GM12875 (cell line): Measurements from ENCODE around the gene CAB39L.

Experiments used
- H3K4me3 ChIP-seq: one replicate; pipeline ENCODE4 v1.5.1; 2011; ENCODE audit warnings: low read depth, low read length, control low read depth
- TF ChIP-seq, protein P1 (sequence below): IDR thresholded peaks from 2 replicates; pipeline ENCODE4 v1.5.1; 2011; ENCODE audit warnings: low read depth, mild to moderate bottlenecking, control low read depth, inconsistent platforms, low read length, moderate library complexity, borderline replicate concordance; ENCODE audit not compliant: insufficient read depth

Gene CAB39L

DNA sequence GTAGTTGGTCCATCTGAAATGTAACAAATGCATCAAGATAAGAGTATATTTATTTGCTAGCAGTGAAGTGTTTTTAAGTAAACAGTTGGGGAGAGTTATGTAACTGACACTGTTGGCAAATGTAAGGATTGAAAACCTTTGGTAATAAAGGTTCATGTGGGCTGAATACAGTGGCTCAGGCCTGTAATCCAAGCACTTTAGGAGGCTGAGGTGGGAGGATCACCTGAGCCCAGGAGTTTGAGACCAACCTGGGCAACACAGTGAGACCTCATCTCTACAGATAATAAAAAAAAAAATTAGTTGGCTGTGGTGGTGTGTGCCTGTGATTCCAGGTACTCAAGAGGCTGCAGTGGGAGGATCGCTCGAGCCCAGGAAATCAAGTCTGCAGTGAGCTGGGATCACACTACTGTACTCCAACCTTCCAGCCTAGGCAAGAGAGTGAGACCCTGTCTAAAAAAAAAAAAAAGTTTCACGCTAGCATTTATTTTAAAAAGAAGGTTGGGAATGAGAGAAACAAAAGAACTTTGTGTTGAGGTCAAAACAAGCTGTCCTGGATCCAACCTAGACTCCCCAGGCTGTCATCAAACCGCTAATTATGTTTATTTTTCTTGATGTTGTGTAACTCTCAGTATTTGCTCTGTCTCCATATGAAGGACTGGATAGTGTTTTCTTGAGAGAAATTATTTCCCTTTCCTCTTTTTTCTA lies 20.9 kb upstream of the CAB39L start:
- H3K4me3 ChIP-seq = no peak overlapping the region
- TF ChIP-seq, protein P1, sequence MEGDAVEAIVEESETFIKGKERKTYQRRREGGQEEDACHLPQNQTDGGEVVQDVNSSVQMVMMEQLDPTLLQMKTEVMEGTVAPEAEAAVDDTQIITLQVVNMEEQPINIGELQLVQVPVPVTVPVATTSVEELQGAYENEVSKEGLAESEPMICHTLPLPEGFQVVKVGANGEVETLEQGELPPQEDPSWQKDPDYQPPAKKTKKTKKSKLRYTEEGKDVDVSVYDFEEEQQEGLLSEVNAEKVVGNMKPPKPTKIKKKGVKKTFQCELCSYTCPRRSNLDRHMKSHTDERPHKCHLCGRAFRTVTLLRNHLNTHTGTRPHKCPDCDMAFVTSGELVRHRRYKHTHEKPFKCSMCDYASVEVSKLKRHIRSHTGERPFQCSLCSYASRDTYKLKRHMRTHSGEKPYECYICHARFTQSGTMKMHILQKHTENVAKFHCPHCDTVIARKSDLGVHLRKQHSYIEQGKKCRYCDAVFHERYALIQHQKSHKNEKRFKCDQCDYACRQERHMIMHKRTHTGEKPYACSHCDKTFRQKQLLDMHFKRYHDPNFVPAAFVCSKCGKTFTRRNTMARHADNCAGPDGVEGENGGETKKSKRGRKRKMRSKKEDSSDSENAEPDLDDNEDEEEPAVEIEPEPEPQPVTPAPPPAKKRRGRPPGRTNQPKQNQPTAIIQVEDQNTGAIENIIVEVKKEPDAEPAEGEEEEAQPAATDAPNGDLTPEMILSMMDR = no peak

- TF ChIP-seq, protein P1 = no peak
- no peak overlapping the region for H3K4me3 ChIP-seq
Measured at GRCh38 chr13:49464085-49464484, 20.2 kb upstream of the CAB39L start.

DNA sequence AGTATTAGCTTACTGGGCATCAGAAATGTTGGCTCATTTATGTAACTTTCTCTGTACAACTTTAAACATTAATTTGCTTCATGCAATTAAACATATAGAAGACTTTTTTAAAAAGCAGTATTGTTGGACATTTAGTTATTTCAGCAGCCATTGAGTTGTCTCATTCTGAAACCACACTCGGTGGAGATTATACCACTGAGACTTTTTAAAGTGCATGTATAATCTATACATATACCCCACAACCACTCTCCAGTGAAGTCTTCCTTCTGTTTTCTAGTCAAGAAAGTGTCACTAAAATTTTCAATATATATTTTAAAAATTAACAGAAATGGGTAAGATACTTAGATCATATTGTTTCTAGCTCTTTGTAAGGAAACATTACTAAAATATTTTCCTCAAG lies 15.7 kb upstream of the CAB39L start:
- H3K4me3 ChIP-seq = no peak overlapping the region
- TF ChIP-seq, protein P1 = no peak

GRCh38 chr13:49457221-49457620 lies 13.4 kb upstream of the CAB39L start:
- H3K4me3 ChIP-seq = no peak overlapping the region
- TF ChIP-seq, protein P1 = no peak

DNA sequence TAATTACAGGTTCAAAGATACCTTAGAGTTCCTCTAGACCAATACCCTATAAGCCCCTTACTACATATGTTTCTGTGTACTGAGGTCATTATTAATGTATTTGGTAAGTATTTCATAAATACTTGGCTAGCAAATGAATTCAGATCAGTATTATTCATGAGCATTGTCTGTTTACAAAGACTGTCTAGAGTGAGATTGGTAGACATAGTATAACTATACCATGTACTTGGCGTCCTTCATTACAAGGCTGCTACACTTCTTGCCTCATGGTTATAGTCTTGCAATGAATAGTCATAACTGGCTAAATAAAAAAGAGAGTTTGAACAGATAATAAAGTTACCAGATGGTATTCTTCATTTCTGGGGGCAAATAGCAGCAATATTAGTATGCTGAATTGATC lies 12.3 kb upstream of the CAB39L start:
- no peak overlapping the region for H3K4me3 ChIP-seq
- TF ChIP-seq, protein P1 = no peak

GRCh38 chr13:49455007-49455398 lies 11.1 kb upstream of the CAB39L start:
- H3K4me3 ChIP-seq = no peak overlapping the region
- TF ChIP-seq, protein P1 = no peak

- no peak overlapping the region for H3K4me3 ChIP-seq
- TF ChIP-seq, protein P1 = no peak
Measured at GRCh38 chr13:49454388-49455006, 10.6 kb upstream of the CAB39L start.
